ENCODE results near the gene PITPNC1.
"Not testable (repeated sequence)": the region's sequence is repeated elsewhere in the genome, so short reads cannot be mapped to it uniquely, and the experiment has no call there.

The PITPNC1 gene

DNA sequence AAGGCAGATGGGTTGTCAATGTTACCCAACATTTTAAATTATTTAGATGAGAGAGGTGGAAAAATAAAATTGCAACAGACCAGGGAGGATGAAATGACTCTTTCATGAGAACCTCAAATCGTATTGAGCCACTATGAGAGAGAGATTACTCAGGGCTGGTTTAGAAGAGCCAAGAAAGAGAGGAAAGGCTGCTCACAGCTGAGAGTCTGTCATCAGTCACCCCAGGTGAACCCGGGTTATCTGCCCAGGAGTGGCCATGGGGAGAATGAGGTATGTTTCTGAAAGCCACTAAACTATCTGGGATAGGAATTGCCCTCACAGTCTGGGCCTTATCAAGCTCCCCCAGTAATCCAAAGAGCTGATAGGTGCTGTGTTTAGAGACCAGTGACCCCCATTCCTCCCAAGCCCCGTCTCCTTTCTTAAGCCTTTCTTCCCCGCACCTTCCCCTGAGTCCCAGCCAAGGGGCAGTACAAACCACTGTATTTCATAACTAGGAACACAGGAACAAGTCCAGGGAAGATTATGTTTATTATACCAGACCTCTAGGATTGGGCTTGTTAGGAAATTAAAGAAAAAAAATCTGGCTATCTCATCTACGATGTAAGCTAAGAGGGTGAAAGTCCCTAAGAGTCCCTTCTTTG lies 181.8 kb downstream of the PITPNC1 start:
- DNase-seq, result no peak

DNA sequence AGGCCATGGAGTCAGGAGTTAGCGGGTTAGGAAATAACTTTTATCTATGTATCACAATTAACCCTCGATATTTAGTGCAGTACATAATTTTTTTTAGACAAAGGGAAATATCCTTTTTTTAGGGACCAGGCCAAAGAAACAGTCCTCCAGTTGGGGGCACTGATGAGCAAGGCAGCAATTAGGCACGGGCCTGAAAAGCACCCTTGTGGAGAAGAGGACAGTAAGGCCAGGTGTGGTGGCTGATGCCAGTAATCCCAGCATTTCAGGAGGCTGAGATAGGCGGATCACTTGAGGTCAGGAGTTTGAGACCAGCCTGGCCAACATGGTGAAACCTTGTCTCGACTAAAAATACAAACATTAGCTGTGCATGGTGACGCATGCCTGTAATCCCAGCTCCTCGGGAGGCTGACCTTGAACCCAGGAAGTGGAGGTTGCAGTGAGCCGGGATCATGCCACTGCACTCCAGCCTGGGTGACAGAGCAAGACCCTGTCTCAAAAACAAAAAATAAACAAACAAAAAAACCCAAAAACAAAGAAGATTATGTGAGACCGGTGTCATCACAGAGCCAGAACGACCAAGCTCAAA lies 182.4 kb downstream of the PITPNC1 start:
- no peak for DNase-seq

- DNase-seq, result no peak
Observed at GRCh38 chr17:67562005-67562404, 184.9 kb downstream of the PITPNC1 start.

GRCh38 chr17:67563692-67564228 lies 186.7 kb downstream of the PITPNC1 start:
- no peak for DNase-seq

- DNase-seq, result no peak
Observed at GRCh38 chr17:67565068-67565467, 188.0 kb downstream of the PITPNC1 start.

GRCh38 chr17:67566656-67567055 lies 189.6 kb downstream of the PITPNC1 start:
- DNase-seq, result no peak

- DNase-seq, result no peak
Observed at GRCh38 chr17:67569015-67569451, 192.0 kb downstream of the PITPNC1 start.

DNA sequence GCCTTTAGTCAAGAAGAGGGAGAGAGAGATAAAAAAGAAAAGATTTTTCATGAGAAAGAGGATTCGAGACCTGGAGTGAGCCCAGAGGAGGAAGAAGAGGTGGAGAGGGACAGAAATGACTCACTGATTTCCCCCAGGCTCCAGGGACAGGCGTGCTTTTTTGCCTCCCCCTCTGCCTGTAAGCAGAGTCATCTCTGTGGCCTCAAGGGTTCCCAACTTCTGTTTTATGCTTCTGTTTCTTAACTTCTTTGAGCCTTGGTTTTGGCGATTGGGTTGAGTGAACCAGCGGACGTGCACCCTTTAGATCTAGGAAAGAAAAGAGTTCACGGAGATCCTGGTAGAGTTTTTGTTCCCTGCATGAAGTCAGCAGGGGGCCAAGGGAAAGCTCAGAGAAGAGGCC lies 192.8 kb downstream of the PITPNC1 start:
- DNase-seq, result no peak

- DNase-seq, result no peak
Observed at GRCh38 chr17:67570797-67571196, 193.7 kb downstream of the PITPNC1 start.

DNA sequence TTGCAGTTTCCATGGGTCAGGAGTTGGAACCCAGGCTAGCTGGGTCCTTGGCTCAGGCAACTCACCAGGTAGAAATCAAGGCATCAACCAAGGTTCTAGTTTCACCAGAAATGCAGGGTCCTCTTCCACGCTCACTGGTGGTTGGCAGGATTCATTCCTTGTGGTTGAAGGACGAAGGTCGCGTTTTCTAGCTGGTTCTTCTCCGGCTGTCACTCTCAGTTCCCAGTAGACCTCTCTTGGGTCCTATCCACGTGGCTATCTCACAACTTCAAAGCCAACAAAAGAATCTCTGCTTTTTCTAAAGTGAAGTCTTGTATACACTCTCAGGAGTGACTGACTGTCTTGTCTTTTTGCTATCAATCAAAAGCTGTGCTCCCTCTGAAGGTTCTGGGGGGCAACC lies 194.4 kb downstream of the PITPNC1 start:
- no peak for DNase-seq

DNA sequence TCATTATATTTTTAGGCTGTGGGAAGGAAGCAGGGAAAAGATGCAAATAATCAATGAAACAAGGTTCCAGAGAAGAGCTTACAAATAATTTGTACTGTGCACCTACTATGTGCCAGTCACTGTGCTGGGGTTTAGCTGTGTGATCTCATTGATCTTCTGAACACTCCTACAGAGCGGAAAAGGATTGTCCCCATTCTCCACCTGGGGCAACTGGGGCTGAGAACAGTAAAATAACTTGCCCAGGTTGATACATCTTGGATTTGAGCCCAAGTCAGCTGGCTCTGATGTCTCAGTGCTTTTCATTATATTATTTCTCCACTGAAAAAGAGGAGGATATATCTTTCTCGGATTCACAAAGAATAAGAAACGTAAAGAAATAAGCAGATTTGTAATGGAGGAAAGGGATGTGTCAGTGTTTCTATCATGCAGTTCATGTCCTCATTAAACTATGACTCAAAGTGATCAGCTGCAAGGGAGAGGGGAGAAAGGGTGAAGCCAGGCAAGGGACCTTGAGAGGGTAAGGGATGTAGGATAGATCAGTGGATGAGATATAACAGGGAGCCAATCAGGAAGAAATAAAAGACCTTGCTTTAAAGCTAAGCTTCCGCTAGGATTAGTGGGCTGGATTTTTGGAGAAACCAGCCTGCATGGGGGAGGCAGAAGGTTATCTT lies 197.0 kb downstream of the PITPNC1 start:
- no peak for DNase-seq

DNA sequence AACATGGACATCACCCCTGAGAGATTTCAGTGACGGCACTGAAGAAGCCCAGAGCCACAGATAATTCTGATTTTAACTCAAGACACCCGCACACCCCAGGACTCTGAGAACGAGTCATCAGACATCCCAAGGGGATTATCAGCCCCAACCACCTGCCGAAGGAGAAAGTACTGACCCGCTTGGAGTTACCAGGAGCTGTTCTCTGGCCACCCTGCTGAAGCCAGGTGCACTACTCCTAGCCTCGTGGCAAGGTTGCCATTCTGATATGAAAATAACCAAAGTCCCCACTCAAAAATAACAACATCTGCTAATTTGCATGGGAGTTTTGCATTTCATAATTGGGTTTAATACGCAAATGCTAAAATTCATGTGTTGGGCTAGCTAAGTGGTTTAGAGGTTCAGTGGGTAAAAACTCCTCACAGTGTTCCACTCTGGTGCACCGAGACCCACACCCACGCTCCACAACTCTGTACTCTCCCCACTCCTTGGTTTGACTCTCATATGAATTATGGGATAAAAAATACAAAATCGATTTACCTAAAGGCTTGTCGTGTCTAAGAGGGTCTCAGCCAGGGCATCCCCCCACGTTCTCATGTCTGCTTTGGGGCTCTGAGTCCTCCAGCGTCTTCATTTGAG lies 197.7 kb downstream of the PITPNC1 start:
- no peak for DNase-seq

GRCh38 chr17:67575325-67575724 lies 198.2 kb downstream of the PITPNC1 start:
- peak; percentile 15 for DNase-seq

GRCh38 chr17:67576471-67577115 lies 199.5 kb downstream of the PITPNC1 start:
- no peak for DNase-seq

- no peak for DNase-seq
Observed at GRCh38 chr17:67577429-67578141, 200.5 kb downstream of the PITPNC1 start.

DNA sequence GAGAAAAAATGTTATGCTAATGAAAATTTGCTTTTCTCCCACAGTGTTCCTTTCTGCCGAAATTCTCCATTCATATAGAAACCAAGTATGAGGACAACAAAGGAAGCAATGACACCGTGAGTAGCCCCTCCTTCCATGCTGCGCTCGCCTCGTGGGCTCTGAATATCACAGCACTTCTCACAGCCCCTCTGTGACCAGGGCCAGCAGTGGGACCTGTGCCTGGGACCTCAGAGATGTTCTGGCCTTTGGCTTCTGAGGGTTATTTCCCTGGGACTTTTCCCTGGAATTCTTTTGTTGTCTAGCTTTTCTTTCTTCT lies 201.0 kb downstream of the PITPNC1 start:
- no peak for DNase-seq

- DNase-seq, result not testable (repeated sequence)
Observed at GRCh38 chr17:67578679-67579405, 201.8 kb downstream of the PITPNC1 start.

- DNase-seq, result no peak
Observed at GRCh38 chr17:67582673-67583081, 205.6 kb downstream of the PITPNC1 start.

GRCh38 chr17:67585077-67585602 lies 208.1 kb downstream of the PITPNC1 start:
- DNase-seq, result no peak

GRCh38 chr17:67588326-67588725 lies 211.2 kb downstream of the PITPNC1 start:
- no peak for DNase-seq

DNA sequence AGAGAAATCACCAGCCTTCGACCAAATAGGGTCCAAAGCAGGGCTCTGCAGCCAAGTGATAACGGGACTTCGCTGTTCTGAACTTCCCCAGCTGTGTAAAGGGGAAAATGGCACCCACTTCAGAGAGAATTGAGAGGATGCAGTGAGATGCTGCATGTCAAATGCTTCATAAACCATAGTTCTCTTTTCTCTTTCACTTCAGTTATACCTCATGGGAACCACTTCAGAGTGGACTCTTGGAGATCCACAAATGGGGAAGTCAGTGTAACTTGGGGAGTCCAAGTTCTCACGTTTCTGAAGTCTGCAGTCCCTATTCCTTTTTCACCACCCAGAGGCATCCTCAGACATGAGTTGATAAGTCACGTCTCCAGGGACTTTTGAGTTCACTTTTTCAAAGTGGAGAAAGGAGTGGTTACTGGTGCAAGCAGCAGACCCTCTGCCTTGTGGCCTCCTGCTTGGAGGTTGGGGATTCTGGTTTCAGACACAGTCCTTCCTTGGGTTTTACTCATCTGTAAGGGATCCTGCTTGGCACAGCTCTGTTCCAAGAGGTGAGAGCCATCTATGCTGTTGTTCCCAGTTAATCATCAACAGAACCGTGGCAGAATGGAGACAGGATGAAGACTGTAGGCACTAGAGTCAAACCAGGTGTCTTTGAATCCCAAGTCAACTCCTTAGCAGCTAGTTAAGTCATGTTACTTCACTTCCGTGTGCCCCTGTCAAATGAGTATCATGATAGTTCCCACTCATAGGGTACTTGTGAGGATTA lies 217.2 kb downstream of the PITPNC1 start:
- DNase-seq, result no peak

Measured in NCI-H1694 (cell line).